B cell (primary cell): ENCODE data around the gene CDKAL1. TPM values are rescaled to one million over a fixed set of nuclear protein-coding genes. Genes with fewer than 3 reads are reported as not detected.

Experiments used
- ATAC-seq: fragments of 200-7000 bp; cut with Tn5 transposase; one replicate; pipeline ENCODE4 v1.10.0; 2021; ENCODE audit warnings: low read depth, mild to moderate bottlenecking, moderate number of reproducible peaks, moderate library complexity
- CTCF ChIA-PET: fragments of 350-600 bp; sonication (Branson Sonifier 250); formaldehyde crosslinking; loops from one replicate; lab custom pipeline; 2021; ENCODE audit warnings: antibody characterized with exemption, inconsistent platforms; lab: Charles Lee
- POLR2A ChIA-PET: fragments of 350-600 bp; sonication (Branson Sonifier 250); formaldehyde crosslinking; loops from one replicate; lab custom pipeline; 2021; ENCODE audit warnings: antibody characterized with exemption; lab: Charles Lee
- DNase-seq: peaks from one replicate; pipeline ENCODE4 v3.0.0; 2013
- H2AFZ ChIP-seq: 2 replicates; pipeline ENCODE4 v1.6.1; 2012; ENCODE audit warnings: mild to moderate bottlenecking, low read depth, low read length; ENCODE audit not compliant: insufficient read depth, poor library complexity, severe bottlenecking
- H3K27ac ChIP-seq, 2 donors: 1 replicate in 1 of 2; 2 replicates in 1 of 2; pipeline ENCODE4 v1.5.1; 2012 to 2013; ENCODE audit warnings: low read length in 2 of 2, mild to moderate bottlenecking in 2 of 2, moderate library complexity in 1 of 2
- H3K27me3 ChIP-seq, 4 experiments: fragments of 200-600 bp in 1 of 4; sonication (generic) in 1 of 4; replicated peaks in 1 of 4; 1 replicate in 2 of 4; 2 replicates in 2 of 4; pipeline versions ENCODE4 v1.6.1 to v1.7.0; 2013 to 2016; ENCODE audit warnings: low read length in 3 of 4, mild to moderate bottlenecking in 2 of 4, mixed read lengths in 1 of 4, moderate library complexity in 1 of 4; ENCODE audit not compliant: insufficient read depth in 4 of 4, control insufficient read depth in 3 of 4; ENCODE audit errors: control extremely low read depth in 1 of 4
- H3K36me3 ChIP-seq, 2 experiments: replicated peaks in 1 of 2; 1 replicate in 1 of 2; 2 replicates in 1 of 2; pipeline versions ENCODE4 v1.6.1 to v1.7.1; 2013; ENCODE audit warnings: low read length in 1 of 2; ENCODE audit not compliant: insufficient read depth in 2 of 2, control insufficient read depth in 1 of 2; ENCODE audit errors: control extremely low read depth in 1 of 2, extremely low read depth in 1 of 2
- H3K4me1 ChIP-seq, 2 donors: fragments of 200-600 bp in 1 of 2; sonication (generic) in 1 of 2; 1 replicate in 1 of 2; 2 replicates in 1 of 2; pipeline versions ENCODE4 v1.5.1 to v1.6.1; 2013 to 2017; ENCODE audit warnings: low read length in 2 of 2; ENCODE audit not compliant: control insufficient read depth in 2 of 2, insufficient read depth in 2 of 2
- H3K4me2 ChIP-seq: replicated peaks from 2 replicates; pipeline ENCODE3; 2012; ENCODE audit warnings: mild to moderate bottlenecking, low read depth, low read length; ENCODE audit not compliant: poor library complexity, severe bottlenecking
- H3K4me3 ChIP-seq, 5 experiments: fragments of 200-600 bp in 1 of 5; sonication (generic) in 1 of 5; 1 replicate in 3 of 5; 2 replicates in 2 of 5; pipeline versions ENCODE4 v1.5.1 to v1.7.0; 2011 to 2016; ENCODE audit warnings: low read length in 4 of 5, mild to moderate bottlenecking in 4 of 5, low read depth in 2 of 5, control low read depth in 1 of 5, moderate library complexity in 1 of 5; ENCODE audit not compliant: insufficient read depth in 1 of 5; ENCODE audit errors: control extremely low read depth in 1 of 5, extremely low read depth in 1 of 5
- H3K79me2 ChIP-seq: fragments of 200-600 bp; sonication (generic); one replicate; pipeline ENCODE4 v1.6.0; 2016; ENCODE audit warnings: low read length; ENCODE audit not compliant: control insufficient read depth, insufficient read depth
- H3K9ac ChIP-seq: fragments of 200-600 bp; sonication (generic); 2 replicates; pipeline ENCODE4 v1.6.1; 2017; ENCODE audit warnings: mild to moderate bottlenecking, low read length, moderate library complexity
- H3K9me3 ChIP-seq, 3 donors: one replicate each; pipeline versions ENCODE4 v1.6.1 to v1.7.1; 2013; ENCODE audit warnings: low read length in 2 of 3; ENCODE audit not compliant: control insufficient read depth in 2 of 3, insufficient read depth in 1 of 3; ENCODE audit errors: control extremely low read depth in 1 of 3
- H4K20me1 ChIP-seq: 2 replicates; pipeline ENCODE4 v1.6.0; 2012; ENCODE audit warnings: mild to moderate bottlenecking, low read length; ENCODE audit not compliant: insufficient read depth, control insufficient read depth, poor library complexity, severe bottlenecking
- H3K27ac Mint-ChIP-seq: one replicate; pipeline ENCODE4 v1.8.0; 2021; ENCODE audit warnings: mixed read lengths
- H3K27me3 Mint-ChIP-seq: one replicate; pipeline ENCODE4 v1.8.0; 2021; ENCODE audit warnings: mixed read lengths
- H3K4me1 Mint-ChIP-seq: one replicate; pipeline ENCODE4 v1.8.0; 2021; ENCODE audit warnings: mixed read lengths
- H3K4me3 Mint-ChIP-seq: one replicate; pipeline ENCODE4 v1.8.0; 2021; ENCODE audit warnings: mixed read lengths
- H3K9me3 Mint-ChIP-seq: one replicate; pipeline ENCODE4 v1.8.0; 2022; ENCODE audit warnings: mixed read lengths; ENCODE audit not compliant: insufficient read depth
- EZH2 ChIP-seq: IDR thresholded peaks from 2 replicates; pipeline ENCODE4 v1.6.1; 2012; ENCODE audit warnings: borderline replicate concordance, low read depth, mild to moderate bottlenecking, moderate library complexity, low read length; ENCODE audit not compliant: insufficient read depth, poor library complexity, severe bottlenecking
- WGBS: methylation state at CpG from one replicate; pipeline ENCODE4 v1.1.5; 2013; ENCODE audit warnings: missing lambda C conversion rate; ENCODE audit not compliant: insufficient coverage; 5-methylcytosine and 5-hydroxymethylcytosine counted together
- intact Hi-C: fragments of 100-400 bp; cut with micrococcal nuclease; formaldehyde crosslinking; loops from one replicate; pipeline ENCODE4 v1.10.0; 2022
- polyA plus RNA-seq: library from polyadenylated mRNA; depleted of rRNA; stranded (reverse); fragments of >200 nt; gene quantifications from 2 replicates; pipeline ENCODE4 v1.2.3, GENCODE V29; 2012
- total RNA-seq, 2 donors: library from RNA; stranded (reverse); fragments of 120-200 nt in 1 of 2; gene quantifications; 1 replicate in 1 of 2; 2 replicates in 1 of 2; pipeline versions ENCODE4 v1.2.3 to v1.2.4, GENCODE V29; 2013 to 2022
- TF ChIP-seq, protein P1 (sequence below): fragments of 200-600 bp; IDR thresholded peaks from one replicate; pipeline ENCODE4 v1.8.0; 2022; ENCODE audit warnings: antibody characterized with exemption, mild to moderate bottlenecking

Gene CDKAL1
- total and polyA plus RNA-seq, 2 donors (not counting 1 experiment from before 2014, with no cell fraction given) = 6.1 to 33.3 TPM

DNA sequence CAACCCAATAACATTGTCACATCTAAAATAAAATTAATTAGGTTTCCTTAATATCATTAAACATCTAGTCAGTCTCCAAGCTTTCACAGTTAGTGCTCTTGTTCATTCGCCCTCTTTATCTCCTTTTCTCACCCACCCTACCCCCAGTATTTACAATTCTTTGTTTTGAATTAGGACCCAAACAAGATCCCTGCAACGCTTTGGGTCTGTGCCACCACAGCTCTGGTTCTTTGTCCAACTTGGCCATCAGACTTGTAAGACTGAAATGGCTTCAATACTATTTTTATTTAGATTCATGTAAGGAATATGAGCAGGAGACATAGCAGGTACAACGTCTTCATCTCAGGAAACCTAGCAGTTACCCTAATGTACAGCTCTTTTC lies 276.5 kb downstream of the CDKAL1 start:
- Histone ChIP-seq H3K36me3 (peaks cover 0 to 1% of the 10 kb centered on the region in 2 experiments), H3K4me3 (no peak overlapping the region), H3K4me1 (no peaks in the 10 kb centered on the region), H3K79me2 (no peaks in the 10 kb centered on the region), H3K9me3 (peaks cover 0 to 9% (median 4%) of the 10 kb centered on the region in 3 donors), H4K20me1 (no peaks in the 10 kb centered on the region), H3K4me2 (no peak overlapping the region), H3K27me3 (no peaks in the 10 kb centered on the region), H3K27ac (no peak overlapping the region), H2AFZ (no peak overlapping the region), H3K9ac (no peak overlapping the region)
- intact Hi-C loops = no loop called here
- no CpG with 5 or more reads among the region's 3 CpGs for WGBS
- TF ChIP-seq, protein P1, sequence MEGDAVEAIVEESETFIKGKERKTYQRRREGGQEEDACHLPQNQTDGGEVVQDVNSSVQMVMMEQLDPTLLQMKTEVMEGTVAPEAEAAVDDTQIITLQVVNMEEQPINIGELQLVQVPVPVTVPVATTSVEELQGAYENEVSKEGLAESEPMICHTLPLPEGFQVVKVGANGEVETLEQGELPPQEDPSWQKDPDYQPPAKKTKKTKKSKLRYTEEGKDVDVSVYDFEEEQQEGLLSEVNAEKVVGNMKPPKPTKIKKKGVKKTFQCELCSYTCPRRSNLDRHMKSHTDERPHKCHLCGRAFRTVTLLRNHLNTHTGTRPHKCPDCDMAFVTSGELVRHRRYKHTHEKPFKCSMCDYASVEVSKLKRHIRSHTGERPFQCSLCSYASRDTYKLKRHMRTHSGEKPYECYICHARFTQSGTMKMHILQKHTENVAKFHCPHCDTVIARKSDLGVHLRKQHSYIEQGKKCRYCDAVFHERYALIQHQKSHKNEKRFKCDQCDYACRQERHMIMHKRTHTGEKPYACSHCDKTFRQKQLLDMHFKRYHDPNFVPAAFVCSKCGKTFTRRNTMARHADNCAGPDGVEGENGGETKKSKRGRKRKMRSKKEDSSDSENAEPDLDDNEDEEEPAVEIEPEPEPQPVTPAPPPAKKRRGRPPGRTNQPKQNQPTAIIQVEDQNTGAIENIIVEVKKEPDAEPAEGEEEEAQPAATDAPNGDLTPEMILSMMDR = no peak
- TF ChIP-seq EZH2 = no peak
- ChIA-PET POLR2A (no interaction called here), CTCF (no interaction called here)
- peaks cover 8% of the 10 kb centered on the region for H3K9me3 Mint-ChIP-seq
- ATAC-seq (no peak), DNase-seq (no peak)
- no peaks in the 10 kb centered on the region for H3K27me3 Mint-ChIP-seq
- no peaks in the 10 kb centered on the region for H3K4me1 Mint-ChIP-seq
- H3K27ac Mint-ChIP-seq = no peak overlapping the region
- H3K4me3 Mint-ChIP-seq = no peak overlapping the region

DNA sequence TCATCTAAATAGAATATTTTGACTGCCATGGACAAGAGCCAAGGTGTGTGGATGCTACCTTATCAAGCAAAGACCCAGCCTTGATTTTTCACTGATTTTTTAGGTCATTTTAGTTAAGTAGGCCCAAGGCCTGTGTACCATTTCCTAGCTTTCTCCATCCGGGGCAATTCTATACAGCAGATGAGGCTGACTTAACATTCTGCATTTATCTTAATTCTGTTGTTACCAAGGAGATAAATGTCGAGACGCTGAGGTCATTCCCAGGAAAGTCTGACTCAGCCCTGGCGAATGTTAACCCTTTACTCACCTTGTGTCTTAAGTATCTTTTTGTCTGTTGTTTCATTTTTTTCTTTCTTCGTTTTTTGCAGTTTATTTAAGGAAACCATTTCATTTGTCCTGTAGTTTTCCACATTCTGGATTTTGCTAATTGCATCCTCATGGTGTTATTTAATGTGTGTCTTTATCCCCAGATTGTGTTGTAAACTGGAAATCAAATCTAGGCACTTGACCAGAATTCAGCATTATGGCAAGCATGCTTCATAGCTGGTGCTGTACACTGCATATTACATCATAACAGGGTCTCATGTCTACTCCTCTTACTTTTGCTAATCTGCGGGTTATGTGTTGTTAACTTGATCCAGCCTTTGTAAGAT lies 277.0 kb downstream of the CDKAL1 start:
- Histone ChIP-seq H4K20me1 (no peaks in the 10 kb centered on the region), H3K9ac (no peak overlapping the region), H3K36me3 (peaks cover 0 to 1% of the 10 kb centered on the region in 2 experiments), H3K79me2 (no peaks in the 10 kb centered on the region), H3K4me1 (no peaks in the 10 kb centered on the region), H3K4me2 (no peak overlapping the region), H3K27ac (no peak overlapping the region), H3K27me3 (no peaks in the 10 kb centered on the region), H3K9me3 (peaks cover 0 to 7% (median 4%) of the 10 kb centered on the region in 3 donors), H3K4me3 (no peak overlapping the region), H2AFZ (no peak overlapping the region)
- Mint-ChIP-seq H3K4me1 (no peaks in the 10 kb centered on the region), H3K27ac (no peak overlapping the region), H3K9me3 (peaks cover 7% of the 10 kb centered on the region), H3K4me3 (no peak overlapping the region), H3K27me3 (no peaks in the 10 kb centered on the region)
- DNase-seq (no peak), ATAC-seq (no peak)
- WGBS = 100% methylated on average over 1 of the region's 6 CpGs
- ChIA-PET POLR2A (no interaction called here), CTCF (no interaction called here)
- TF ChIP-seq EZH2 = no peak
- TF ChIP-seq, protein P1 = no peak
- intact Hi-C loops = no loop called here
